HepG2 (cell line): ENCODE results near the gene TRIM2. TPM values are rescaled to one million over a fixed set of nuclear protein-coding genes. Genes with fewer than 3 reads are reported as not detected.

ENCODE experiments used
- ATAC-seq: fragments of 200-7000 bp; cut with Tn5 transposase; 3 replicates; pipeline ENCODE4 v1.9.1; 2020; ENCODE audit warnings: mild to moderate bottlenecking, moderate library complexity
- BruUV-seq: library from RNA; stranded (reverse); fragments of 400-500 nt; replicated peaks from 2 replicates; lab custom pipeline; 2021; lab: Mats Ljungman, UMichigan
- CTCF ChIA-PET: fragments of 300-600 bp; formaldehyde crosslinking; extraction: SDS; loops from one replicate; lab custom pipeline; 2021; ENCODE audit warnings: low total read pairs, inconsistent platforms, low intra/inter-chr PET ratio; lab: Yijun Ruan, JAX
- POLR2A ChIA-PET: fragments of 350-600 bp; sonication (Branson Sonifier 250); formaldehyde crosslinking; loops from one replicate; lab custom pipeline; 2020; ENCODE audit warnings: antibody characterized with exemption, inconsistent platforms; lab: Yijun Ruan, JAX
- DNase-seq: peaks from one replicate; pipeline ENCODE4 v3.0.0-alpha.2; 2015; ENCODE audit warnings: low spot score
- FAIRE-seq: peaks from 3 replicates; lab custom pipeline; 2011; peaks lifted over from hg19 to GRCh38; lab: Jason Lieb, UNC
- H2AFZ ChIP-seq: one replicate; pipeline ENCODE4 v1.6.1; 2011; ENCODE audit warnings: low read length, inconsistent platforms
- H3K27ac ChIP-seq: fragments of 300-600 bp; 3 replicates; pipeline ENCODE4 v1.8.0; 2011; ENCODE audit warnings: mixed run types, mild to moderate bottlenecking, mixed read lengths, low read length, inconsistent platforms; ENCODE audit not compliant: insufficient read depth; ENCODE audit errors: extremely low read length
- H3K27me3 ChIP-seq, 2 experiments: fragments of 200-600 bp in 1 of 2; 2 replicates in 1 of 2; 3 replicates in 1 of 2; pipeline versions ENCODE4 v1.6.0 to v1.8.0; 2011; ENCODE audit warnings: low read length in 2 of 2, mild to moderate bottlenecking in 2 of 2, moderate library complexity in 2 of 2, inconsistent platforms in 1 of 2; ENCODE audit not compliant: insufficient read depth in 2 of 2, control insufficient read depth in 1 of 2
- H3K36me3 ChIP-seq, 2 experiments: fragments of 200-600 bp in 1 of 2; replicated peaks in 1 of 2; 2 replicates in 1 of 2; 3 replicates in 1 of 2; pipeline versions ENCODE4 v1.5.1 to v1.8.0; 2011; ENCODE audit warnings: low read length in 2 of 2, inconsistent platforms in 1 of 2; ENCODE audit not compliant: insufficient read depth in 2 of 2, control insufficient read depth in 1 of 2
- H3K4me1 ChIP-seq: 2 replicates; pipeline ENCODE4 v1.5.1; 2012; ENCODE audit warnings: low read length, inconsistent platforms; ENCODE audit not compliant: insufficient read depth
- H3K4me2 ChIP-seq: 2 replicates; pipeline ENCODE4 v1.6.0; 2011; ENCODE audit warnings: low read depth, low read length, inconsistent platforms
- H3K4me3 ChIP-seq, 3 experiments: fragments of 200-600 bp in 1 of 3; sonication (generic), shearing (Covaris generic) in 1 of 3; replicated peaks in 1 of 3; 2 replicates each; pipeline ENCODE4 v1.5.1; 2011 to 2016; ENCODE audit warnings: low read length in 3 of 3, inconsistent platforms in 2 of 3, low read depth in 2 of 3, mild to moderate bottlenecking in 2 of 3, control low read depth in 1 of 3, mixed read lengths in 1 of 3; ENCODE audit not compliant: insufficient read depth in 1 of 3
- H3K79me2 ChIP-seq: one replicate; pipeline ENCODE4 v1.6.1; 2011; ENCODE audit warnings: low read length, inconsistent platforms; ENCODE audit not compliant: insufficient read depth
- H3K9ac ChIP-seq: 2 replicates; pipeline ENCODE4 v1.6.0; 2011; ENCODE audit warnings: mild to moderate bottlenecking, low read depth, low read length, inconsistent platforms; ENCODE audit not compliant: insufficient read depth
- H3K9me3 ChIP-seq: 2 replicates; pipeline ENCODE4 v1.5.1; 2012; ENCODE audit warnings: mild to moderate bottlenecking, low read length
- H4K20me1 ChIP-seq: 2 replicates; pipeline ENCODE4 v1.6.0; 2011; ENCODE audit warnings: inconsistent platforms, mild to moderate bottlenecking, low read length, moderate library complexity; ENCODE audit not compliant: insufficient read depth
- AFF4 ChIP-seq: sonication (generic); formaldehyde crosslinking; IDR thresholded peaks from 2 replicates; pipeline ENCODE4 v1.4.0; 2020; ENCODE audit warnings: missing genetic modification reagents
- ARNTL ChIP-seq: sonication (generic); formaldehyde crosslinking; IDR thresholded peaks from 2 replicates; pipeline ENCODE4 v1.4.0; 2020; ENCODE audit warnings: mild to moderate bottlenecking, missing genetic modification reagents
- LBX2 ChIP-seq: sonication (generic); formaldehyde crosslinking; IDR thresholded peaks from 2 replicates; pipeline ENCODE4 v1.5.0; 2020; ENCODE audit warnings: missing genetic modification reagents, mild to moderate bottlenecking, borderline replicate concordance
- NFIC ChIP-seq: IDR thresholded peaks from 2 replicates; pipeline ENCODE4 v1.6.1; 2012; ENCODE audit warnings: mild to moderate bottlenecking, low read length, inconsistent platforms
- SMAD3 ChIP-seq: sonication (generic); formaldehyde crosslinking; IDR thresholded peaks from 2 replicates; pipeline ENCODE4 v1.4.0; 2020; ENCODE audit warnings: missing genetic modification reagents
- SRF ChIP-seq: IDR thresholded peaks from 2 replicates; pipeline ENCODE4 v1.6.1; 2011; ENCODE audit warnings: mild to moderate bottlenecking, low read depth, low read length, moderate library complexity
- STAT6 ChIP-seq: sonication (generic); formaldehyde crosslinking; IDR thresholded peaks from 2 replicates; pipeline ENCODE4 v1.4.0; 2020; ENCODE audit warnings: missing genetic modification reagents, mild to moderate bottlenecking, borderline replicate concordance
- TMF1 ChIP-seq: sonication (generic); formaldehyde crosslinking; IDR thresholded peaks from 2 replicates; pipeline ENCODE4 v1.8.1; 2022; ENCODE audit warnings: low read depth, missing genetic modification reagents
- TOPORS ChIP-seq: sonication (generic); formaldehyde crosslinking; IDR thresholded peaks from 2 replicates; pipeline ENCODE4 v1.8.0; 2023; ENCODE audit warnings: mild to moderate bottlenecking, missing genetic modification reagents
- ZBTB33 ChIP-seq: sonication (generic); formaldehyde crosslinking; IDR thresholded peaks from 2 replicates; pipeline ENCODE4 v1.4.0; 2020; ENCODE audit warnings: missing genetic modification reagents
- ZBTB37 ChIP-seq: sonication (generic); formaldehyde crosslinking; IDR thresholded peaks from 2 replicates; pipeline ENCODE4 v1.4.0; 2020; ENCODE audit warnings: mild to moderate bottlenecking, missing genetic modification reagents
- ZNF282 ChIP-seq: fragments of 450-650 bp; IDR thresholded peaks from 2 replicates; pipeline ENCODE4 v1.6.1; 2018; ENCODE audit not compliant: partially characterized antibody
- ZNF709 ChIP-seq: sonication (generic); formaldehyde crosslinking; IDR thresholded peaks from 2 replicates; pipeline ENCODE4 v1.5.0; 2020; ENCODE audit warnings: mild to moderate bottlenecking, missing genetic modification reagents
- ZSCAN21 ChIP-seq: sonication (generic); formaldehyde crosslinking; IDR thresholded peaks from 2 replicates; pipeline ENCODE4 v1.8.0; 2022; ENCODE audit warnings: mild to moderate bottlenecking, missing genetic modification reagents, moderate library complexity, borderline replicate concordance
- ZSCAN31 ChIP-seq: sonication (generic); formaldehyde crosslinking; IDR thresholded peaks from 2 replicates; pipeline ENCODE4 v1.5.0; 2020; ENCODE audit warnings: low read depth, mild to moderate bottlenecking, missing genetic modification reagents
- WGBS: methylation state at CpG from one replicate; pipeline ENCODE4 v1.1.6; 2017; ENCODE audit warnings: low lambda C conversion rate; 5-methylcytosine and 5-hydroxymethylcytosine counted together
- in situ Hi-C: cut with HindIII; loops from 2 replicates; pipeline ENCODE4 v1.10.0; 2017; ENCODE audit warnings: low pct_unique_long_range_greater_than_20kb; ENCODE audit not compliant: extremely low pct_ligation_motif_present
- intact Hi-C: fragments of 100-400 bp; cut with micrococcal nuclease; formaldehyde crosslinking; loops from one replicate; pipeline ENCODE4 v1.10.0; 2022; ENCODE audit not compliant: unreplicated experiment
- polyA plus RNA-seq, 8 experiments: library from polyadenylated mRNA; depleted of rRNA in 3 of 8; stranded (reverse) in 7 of 8; unstranded in 1 of 8; fragments of >200 nt; fragmentation: Illumina TruSeq in 4 of 8; extraction: Trizol in 4 of 8; gene quantifications; 2 replicates each; pipeline versions ENCODE4 v1.2.1 to v1.2.3, GENCODE V29; 2011 to 2016; ENCODE audit warnings: low read depth in 4 of 8, missing spikeins in 1 of 8, mixed read lengths in 1 of 8; ENCODE audit not compliant: insufficient read depth in 1 of 8
- total RNA-seq, 5 experiments: library from RNA; depleted of rRNA; stranded (reverse); fragments of >200 nt; fragmentation: Illumina TruSeq; extraction: Trizol; gene quantifications; 2 replicates each; pipeline ENCODE4 v1.2.3, GENCODE V29; 2016; ENCODE audit warnings: low read depth in 1 of 5

TRIM2 gene
- total and polyA plus RNA-seq, 2 of the 13 experiments (the other 11 are each of a cell fraction or from before 2014, with no cell fraction given), result 2.1 to 4.2 TPM

- 78% methylated on average over 2 of the region's 2 CpGs for WGBS
- CTCF ChIA-PET, result no interaction called here
- H3K79me2 ChIP-seq, result no peaks in the 10 kb centered on the region
These were observed 57.2 kb downstream of the TRIM2 start for GRCh38 chr4:153261461-153261860.

More at GRCh38 chr4:153261461-153261860, 57.2 kb downstream of the TRIM2 start:
- Histone ChIP-seq H3K9me3 (peaks cover 10% of the 10 kb centered on the region), H3K4me1 (no peaks in the 10 kb centered on the region), H3K27ac (no peak overlapping the region), H3K4me3 (no peak overlapping the region), H3K27me3 (no peaks in the 10 kb centered on the region), H2AFZ (no peak overlapping the region), H3K36me3 (no peaks in the 10 kb centered on the region), H3K4me2 (no peak overlapping the region), H4K20me1 (no peaks in the 10 kb centered on the region), H3K9ac (no peak overlapping the region)
- BruUV-seq, result no TSS peak
- in situ Hi-C loops, result no loop called here
- no peak for DNase-seq
- no peak for TF ChIP-seq AFF4 (CRISPR knock-in tag)
- no peak for TF ChIP-seq ZNF282
- no peak for TF ChIP-seq ZBTB33
- no peak for TF ChIP-seq SRF
- TF ChIP-seq STAT6 (CRISPR knock-in tag), result no peak
- TF ChIP-seq ARNTL (CRISPR knock-in tag), result no peak
- no peak for TF ChIP-seq TOPORS
- TF ChIP-seq TMF1 (CRISPR knock-in tag), result no peak
- no peak for TF ChIP-seq ZSCAN31
- no peak for TF ChIP-seq SMAD3
- TF ChIP-seq LBX2 (CRISPR knock-in tag), result no peak
- TF ChIP-seq NFIC, result no peak
- no peak for TF ChIP-seq ZBTB37
- no peak for TF ChIP-seq ZSCAN21 (CRISPR knock-in tag)
- no peak for TF ChIP-seq ZNF709
- no peak for ATAC-seq
- POLR2A ChIA-PET, result no interaction called here
- no peak for FAIRE-seq
- intact Hi-C loops, result no loop called here
